Testis (tissue), 3 donors: ENCODE data around the gene ZNF266. TPM values are rescaled to one million over a fixed set of nuclear protein-coding genes. Genes with fewer than 3 reads are reported as not detected.

Experiments used
- DNase-seq: peaks from one replicate; pipeline ENCODE4 v3.0.0-alpha.2; 2019
- H3K27ac ChIP-seq, 2 donors: fragments of 200-600 bp; sonication (generic); one replicate each; pipeline ENCODE4 v1.5.1; 2019
- H3K27me3 ChIP-seq: fragments of 200-600 bp; sonication (generic); one replicate; pipeline ENCODE4 v1.5.1; 2019
- H3K36me3 ChIP-seq: fragments of 200-600 bp; sonication (generic); one replicate; pipeline ENCODE4 v1.5.1; 2017; ENCODE audit warnings: low read depth; ENCODE audit errors: missing control alignments
- H3K4me1 ChIP-seq: fragments of 200-600 bp; sonication (generic); one replicate; pipeline ENCODE4 v1.5.1; 2019
- H3K4me3 ChIP-seq, 2 donors: fragments of 200-600 bp; sonication (generic); one replicate each; pipeline ENCODE4 v1.5.1; 2017 to 2019
- H3K9me3 ChIP-seq: fragments of 200-600 bp; sonication (generic); one replicate; pipeline ENCODE4 v1.5.1; 2017
- CTCF ChIP-seq, 3 experiments: fragments of 450-650 bp in 2 of 3; fragments of 200-600 bp in 1 of 3; sonication (generic) in 1 of 3; IDR thresholded peaks; one replicate each; pipeline ENCODE4 v1.5.1; 2016 to 2019; ENCODE audit warnings: antibody characterized with exemption in 3 of 3, mild to moderate bottlenecking in 2 of 3, moderate library complexity in 1 of 3
- POLR2A ChIP-seq: fragments of 450-650 bp; IDR thresholded peaks from one replicate; pipeline ENCODE4 v1.6.1; 2017; ENCODE audit warnings: antibody characterized with exemption, mild to moderate bottlenecking, moderate library complexity
- WGBS, 2 donors: methylation state at CpG; one replicate each; pipeline ENCODE4 v1.1.5; 2018; 5-methylcytosine and 5-hydroxymethylcytosine counted together
- intact Hi-C: fragments of 100-400 bp; cut with DNase I; formaldehyde crosslinking; loops from one replicate; pipeline ENCODE4 v1.15.1; 2023; ENCODE audit warnings: low total_unique reads
- polyA plus RNA-seq: library from polyadenylated mRNA; stranded (reverse); fragments of 350-450 nt; fragmentation: Illumina TruSeq; extraction: RNeasy Lipid Tissue Mini Kit (QIAGEN cat#74804); gene quantifications from one replicate; pipeline ENCODE4 v1.2.3, GENCODE V29; 2014; ENCODE audit warnings: low read depth, low replicate concordance; ENCODE audit not compliant: insufficient read depth
- total RNA-seq, 2 donors: library from RNA; depleted of rRNA; stranded (reverse); fragments of >200 nt; gene quantifications; one replicate each; pipeline ENCODE4 v1.2.3, GENCODE V29; 2016

Gene ZNF266
- total and polyA plus RNA-seq, 3 donors from 2014 or later, result 18.5 to 43.3 (median 26.5) TPM

- 61 to 64% methylated on average over 5 of the region's 5 CpGs for WGBS, 2 donors
- H3K4me1 ChIP-seq, result no peaks in the 10 kb centered on the region
- H3K27ac ChIP-seq, result peak overlapping the region; percentile 48 to 63
- no peaks in the 10 kb centered on the region for H3K27me3 ChIP-seq
- intact Hi-C loops, result no loop called here
- H3K9me3 ChIP-seq, result no peaks in the 10 kb centered on the region
- H3K36me3 ChIP-seq, result no peaks in the 10 kb centered on the region
- no peak overlapping the region for H3K4me3 ChIP-seq
- no peak for DNase-seq
- TF ChIP-seq POLR2A, result no peak
- no peak for TF ChIP-seq CTCF (IDR thresholded peaks at IDR 0.05)
Measured at GRCh38 chr19:9407827-9408226, 27.5 kb downstream of the ZNF266 start.

DNA sequence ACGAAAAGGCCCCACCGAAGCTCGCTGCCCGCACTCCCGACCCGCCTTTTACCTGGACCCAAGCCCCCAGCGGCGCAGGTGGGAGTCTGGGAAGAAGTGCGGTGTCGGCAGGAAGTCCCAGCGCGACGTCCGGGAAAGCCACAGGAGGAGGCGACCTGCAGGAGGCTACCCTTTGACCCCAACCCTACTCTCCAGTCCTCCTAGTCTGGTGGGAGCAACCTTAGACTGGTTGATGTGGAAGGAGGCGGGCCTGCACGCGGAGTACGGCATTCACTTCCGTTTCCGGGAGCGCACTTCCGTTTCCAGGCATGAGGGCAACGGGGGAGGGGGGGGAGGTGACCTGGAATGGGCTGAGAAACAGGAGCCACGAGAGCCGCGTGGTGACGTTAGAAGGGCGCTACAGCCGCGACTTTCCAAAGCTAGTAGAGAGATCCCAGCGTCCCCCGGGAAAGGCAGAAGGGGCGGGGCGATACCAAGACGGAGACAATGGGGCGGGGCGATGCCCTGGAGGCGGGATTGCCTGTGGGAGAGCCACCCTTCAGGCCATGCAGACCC, 28.5 kb downstream of the ZNF266 start:
- peak overlapping the region; percentile 48 to 63 for H3K27ac ChIP-seq
- no peaks in the 10 kb centered on the region for H3K4me1 ChIP-seq
- DNase-seq, result peak; percentile 96
- H3K9me3 ChIP-seq, result no peaks in the 10 kb centered on the region
- peak overlapping the region; percentile 55 to 69 for H3K4me3 ChIP-seq
- WGBS, 2 donors, result 1 to 5% methylated on average over 7 to 39 of the region's 39 CpGs
- TF ChIP-seq CTCF (IDR thresholded peaks at IDR 0.05), result no peak
- TF ChIP-seq POLR2A, result no peak
- intact Hi-C loops, result no loop called here
- no peaks in the 10 kb centered on the region for H3K27me3 ChIP-seq
- H3K36me3 ChIP-seq, result no peaks in the 10 kb centered on the region

DNA sequence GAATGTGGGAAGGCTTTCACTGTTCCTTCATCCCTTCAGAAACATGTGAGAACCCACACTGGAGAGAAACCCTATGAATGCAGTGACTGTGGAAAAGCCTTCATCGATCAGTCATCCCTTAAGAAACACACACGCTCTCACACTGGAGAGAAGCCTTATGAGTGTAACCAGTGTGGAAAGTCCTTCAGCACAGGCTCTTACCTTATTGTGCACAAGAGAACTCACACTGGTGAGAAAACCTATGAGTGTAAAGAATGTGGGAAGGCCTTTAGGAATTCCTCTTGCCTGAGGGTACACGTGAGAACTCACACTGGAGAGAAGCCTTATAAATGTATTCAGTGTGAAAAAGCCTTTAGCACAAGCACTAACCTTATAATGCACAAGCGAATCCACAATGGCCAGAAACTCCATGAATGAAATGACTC, 54.0 kb downstream of the ZNF266 start:
- H3K4me1 ChIP-seq, result no peaks in the 10 kb centered on the region
- no peaks in the 10 kb centered on the region for H3K27me3 ChIP-seq
- TF ChIP-seq CTCF (IDR thresholded peaks at IDR 0.05), result no peak
- TF ChIP-seq POLR2A, result no peak
- peaks cover 12% of the 10 kb centered on the region for H3K36me3 ChIP-seq
- intact Hi-C loops, result no loop called here
- H3K4me3 ChIP-seq, result no peak overlapping the region
- 83 to 97% methylated on average over 4 of the region's 4 CpGs for WGBS, 2 donors
- H3K27ac ChIP-seq, result no peak overlapping the region
- DNase-seq, result no peak
- no peaks in the 10 kb centered on the region for H3K9me3 ChIP-seq

DNA sequence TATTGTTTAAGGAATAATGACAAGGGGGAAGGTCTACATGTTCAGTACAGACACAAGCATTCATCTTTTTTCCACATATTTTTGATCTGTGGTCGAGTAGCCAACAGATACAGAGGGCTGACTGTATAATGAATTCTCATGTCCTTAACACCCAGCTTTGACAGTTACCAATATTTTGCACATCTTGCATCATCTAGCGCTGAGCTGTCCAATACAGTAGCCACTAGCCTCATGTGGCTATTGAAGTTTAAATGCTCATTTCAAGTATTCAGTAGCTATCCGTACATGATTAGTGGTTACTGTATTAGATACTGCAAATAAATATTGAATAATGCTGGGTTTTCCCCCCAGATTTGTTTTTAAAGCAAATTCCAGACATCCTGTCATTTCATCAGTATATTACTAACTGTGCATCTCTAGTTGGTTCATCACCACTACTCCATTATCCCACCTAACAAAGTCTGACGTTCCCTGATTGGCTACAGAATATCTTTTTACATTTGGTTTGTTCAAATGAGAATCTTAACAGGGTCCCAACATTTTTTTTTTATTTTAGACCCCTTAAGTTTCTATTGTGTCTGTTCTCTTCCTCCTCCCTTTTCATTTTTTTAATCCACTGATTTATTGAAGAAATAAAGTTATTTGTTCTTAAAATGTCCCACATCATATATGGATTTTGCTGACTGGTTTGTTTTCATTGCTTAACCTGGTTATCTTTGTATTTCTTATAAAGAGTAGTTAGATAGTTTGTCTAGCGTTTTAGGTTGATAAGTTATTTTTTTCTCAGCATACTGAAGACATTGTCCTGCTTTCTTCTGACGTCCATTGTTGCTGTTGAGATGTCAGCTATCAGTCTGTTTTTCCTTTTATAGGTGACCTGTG, 64.4 kb downstream of the ZNF266 start:
- Histone ChIP-seq H3K9me3 (no peaks in the 10 kb centered on the region), H3K27ac (no peak overlapping the region), H3K4me1 (no peaks in the 10 kb centered on the region), H3K4me3 (no peak overlapping the region), H3K27me3 (no peaks in the 10 kb centered on the region), H3K36me3 (no peaks in the 10 kb centered on the region)
- TF ChIP-seq CTCF (IDR thresholded peaks at IDR 0.05) (no peak), POLR2A (no peak)
- intact Hi-C loops, result no loop called here
- 90 to 91% methylated on average over 6 of the region's 6 CpGs for WGBS, 2 donors
- no peak for DNase-seq
